ENCODE results near the gene CCDC73. TPM values are rescaled to one million over a fixed set of nuclear protein-coding genes. Genes with fewer than 3 reads are reported as not detected.

The CCDC73 gene
- total RNA-seq, 1 experiment from 2014 or later: 0.04 TPM

DNA sequence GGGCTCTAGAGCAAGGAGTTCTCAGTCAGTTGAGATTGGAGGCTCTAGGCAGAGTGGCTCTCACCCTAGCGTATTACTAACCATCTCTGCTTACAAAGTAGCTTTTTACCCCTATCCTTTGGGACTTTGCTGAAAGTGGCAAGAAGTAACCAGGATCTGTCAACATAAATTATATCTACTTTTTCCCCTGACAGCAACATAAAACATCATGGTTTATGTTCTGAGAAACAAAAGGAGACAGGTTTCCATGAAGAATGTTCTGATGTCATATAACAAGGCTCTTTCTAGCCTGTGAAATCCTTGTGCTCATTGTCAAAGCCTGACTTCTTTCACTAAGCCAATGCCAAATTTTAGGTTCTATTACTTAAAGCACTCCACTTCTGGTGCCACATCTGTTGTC is 218.0 kb downstream of the CCDC73 start:
- no peak overlapping the region for H4K91ac ChIP-seq (ENCODE audit: insufficient read length, low read depth, low read length)
- H2BK12ac ChIP-seq (ENCODE audit: insufficient read length, low read depth, low read length): no peak overlapping the region
- H3K4me2 ChIP-seq (ENCODE audit: insufficient read depth, insufficient read length, low read length): no peak overlapping the region
- H3K9me3 ChIP-seq (ENCODE audit: control insufficient read depth, low read depth, low read length): no peaks in the 10 kb centered on the region
- H3K79me2 ChIP-seq (ENCODE audit: insufficient read depth, low read length): no peaks in the 10 kb centered on the region
- no peaks in the 10 kb centered on the region for H3K23me2 ChIP-seq (ENCODE audit: insufficient read length, low read depth, low read length, poor library complexity, severe bottlenecking)
- no peaks in the 10 kb centered on the region for H3K27me3 ChIP-seq (ENCODE audit: insufficient read depth, low read length)
- peaks cover 0 to 5% of the 10 kb centered on the region in 2 experiments; a peak in 2 of 5 replicates for H3K9me3 Mint-ChIP-seq
- H3K9ac ChIP-seq (ENCODE audit: extremely low read depth, insufficient read length, low read length): no peak overlapping the region
- no peak overlapping the region for H3K27ac ChIP-seq (ENCODE audit: insufficient read length, low read depth, low read length)
- no peak overlapping the region for H3K4ac ChIP-seq (ENCODE audit: low read depth, low read length)
- no peak overlapping the region for H2BK15ac ChIP-seq (ENCODE audit: low read depth, low read length)
- H4K8ac ChIP-seq (replicated peaks; ENCODE audit: insufficient read length, low read depth, low read length): no peak overlapping the region
- H2BK5ac ChIP-seq (ENCODE audit: insufficient read length, low read length): no peak overlapping the region
- no peak overlapping the region for H3K27ac Mint-ChIP-seq
- no peak overlapping the region for H3K14ac ChIP-seq (ENCODE audit: insufficient read depth, low read length)
- H3K27me3 Mint-ChIP-seq (ENCODE audit: low read depth): no peaks in the 10 kb centered on the region; the same call in 1 of the 2 replicates
- no peak overlapping the region for H3K4me3 Mint-ChIP-seq
- H3K4me1 ChIP-seq (ENCODE audit: insufficient read depth, low read length): peaks cover 3% of the 10 kb centered on the region; the same call in 1 of the 2 replicates
- H2BK20ac ChIP-seq (ENCODE audit: low read depth, low read length, poor library complexity, severe bottlenecking): no peak overlapping the region
- H3K56ac ChIP-seq (ENCODE audit: insufficient read length, low read depth, low read length): no peak overlapping the region
- no peaks in the 10 kb centered on the region for H3K79me1 ChIP-seq (ENCODE audit: insufficient read depth, low read depth, low read length, poor library complexity, severe bottlenecking)
- no peak for DNase-seq
- H2AK5ac ChIP-seq (ENCODE audit: insufficient read length, low read length): no peak overlapping the region
- H3K18ac ChIP-seq (ENCODE audit: insufficient read length, low read depth, low read length): no peak overlapping the region
- H3K36me3 Mint-ChIP-seq (ENCODE audit: insufficient read depth in 1 of 3, low read depth in 3 of 3): no peaks in the 10 kb centered on the region; a peak in 1 of 7 replicates
- TF ChIP-seq, protein P1, sequence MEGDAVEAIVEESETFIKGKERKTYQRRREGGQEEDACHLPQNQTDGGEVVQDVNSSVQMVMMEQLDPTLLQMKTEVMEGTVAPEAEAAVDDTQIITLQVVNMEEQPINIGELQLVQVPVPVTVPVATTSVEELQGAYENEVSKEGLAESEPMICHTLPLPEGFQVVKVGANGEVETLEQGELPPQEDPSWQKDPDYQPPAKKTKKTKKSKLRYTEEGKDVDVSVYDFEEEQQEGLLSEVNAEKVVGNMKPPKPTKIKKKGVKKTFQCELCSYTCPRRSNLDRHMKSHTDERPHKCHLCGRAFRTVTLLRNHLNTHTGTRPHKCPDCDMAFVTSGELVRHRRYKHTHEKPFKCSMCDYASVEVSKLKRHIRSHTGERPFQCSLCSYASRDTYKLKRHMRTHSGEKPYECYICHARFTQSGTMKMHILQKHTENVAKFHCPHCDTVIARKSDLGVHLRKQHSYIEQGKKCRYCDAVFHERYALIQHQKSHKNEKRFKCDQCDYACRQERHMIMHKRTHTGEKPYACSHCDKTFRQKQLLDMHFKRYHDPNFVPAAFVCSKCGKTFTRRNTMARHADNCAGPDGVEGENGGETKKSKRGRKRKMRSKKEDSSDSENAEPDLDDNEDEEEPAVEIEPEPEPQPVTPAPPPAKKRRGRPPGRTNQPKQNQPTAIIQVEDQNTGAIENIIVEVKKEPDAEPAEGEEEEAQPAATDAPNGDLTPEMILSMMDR (conservative IDR thresholded peaks at IDR 0.05): no peak
- H2AFZ ChIP-seq (ENCODE audit: low read length): no peak overlapping the region
- H3K23ac ChIP-seq (ENCODE audit: insufficient read length, low read depth, low read length): no peak overlapping the region
- no peak overlapping the region for H3T11ph ChIP-seq (ENCODE audit: low read length)
- no CpG with 5 or more reads among the region's 1 CpG for WGBS (ENCODE audit: extremely low coverage, insufficient read length, low lambda C conversion rate)
- peaks cover 3 to 4% of the 10 kb centered on the region in 2 experiments for H3K4me1 Mint-ChIP-seq
- no peak overlapping the region for H4K5ac ChIP-seq (ENCODE audit: insufficient read length, low read depth, low read length)
- no peak overlapping the region for H2BK120ac ChIP-seq (ENCODE audit: low read depth, low read length, poor library complexity, severe bottlenecking)
- H4K20me1 ChIP-seq (ENCODE audit: control insufficient read depth, insufficient read depth, insufficient read length): no peaks in the 10 kb centered on the region
